Stimulated activated CD8-positive, alpha-beta memory T cell treated with anti-CD3 and anti-CD28 coated beads, Interleukin-15, amount 100 ng/mL, for 4 hours (primary cell): ENCODE results near the gene CAT.

Experiments used
- DNase-seq, 2 donors: peaks; one replicate each; pipeline ENCODE4 v3.0.0-alpha.2; 2020; ENCODE audit warnings: low read depth in 2 of 2

The CAT gene

DNA sequence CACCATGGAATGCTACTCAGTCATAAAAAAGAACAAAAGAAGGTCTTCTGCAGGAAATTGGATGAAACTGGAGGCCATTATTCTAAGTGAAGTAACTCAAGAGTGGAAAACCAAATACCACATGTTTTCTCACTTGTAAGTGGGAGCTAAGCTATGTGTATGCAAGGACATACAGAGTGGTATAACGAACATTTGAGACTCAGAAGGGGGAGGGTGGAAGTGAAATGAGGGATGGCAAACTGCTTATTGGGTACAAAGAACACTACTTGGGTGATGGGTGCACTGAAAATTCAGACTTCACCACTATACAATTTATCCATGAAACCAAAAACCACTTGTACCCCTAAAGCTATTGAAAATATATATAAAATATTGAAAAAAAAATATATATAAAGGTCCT is 13.4 kb upstream of the CAT start:
- no peak for DNase-seq

DNA sequence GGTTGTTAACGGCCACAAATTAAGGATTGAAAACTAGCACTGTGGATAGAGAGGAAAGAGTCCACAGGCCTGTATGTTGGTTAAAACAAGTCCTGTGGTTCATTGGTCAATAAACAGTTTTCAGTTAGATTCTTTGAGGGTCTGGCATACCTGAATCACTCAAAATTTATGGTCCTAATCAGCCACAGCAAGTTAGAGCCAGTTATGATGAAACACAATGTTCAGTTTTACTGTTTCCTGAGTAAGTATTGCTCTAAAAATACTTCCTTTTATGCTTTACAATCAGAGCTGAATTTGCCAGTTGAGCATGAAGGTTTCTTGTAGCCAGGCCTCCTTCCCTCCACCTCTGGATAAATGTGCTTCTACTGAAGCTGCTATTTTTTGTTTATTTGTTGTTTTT is 12.9 kb upstream of the CAT start:
- no peak for DNase-seq

DNA sequence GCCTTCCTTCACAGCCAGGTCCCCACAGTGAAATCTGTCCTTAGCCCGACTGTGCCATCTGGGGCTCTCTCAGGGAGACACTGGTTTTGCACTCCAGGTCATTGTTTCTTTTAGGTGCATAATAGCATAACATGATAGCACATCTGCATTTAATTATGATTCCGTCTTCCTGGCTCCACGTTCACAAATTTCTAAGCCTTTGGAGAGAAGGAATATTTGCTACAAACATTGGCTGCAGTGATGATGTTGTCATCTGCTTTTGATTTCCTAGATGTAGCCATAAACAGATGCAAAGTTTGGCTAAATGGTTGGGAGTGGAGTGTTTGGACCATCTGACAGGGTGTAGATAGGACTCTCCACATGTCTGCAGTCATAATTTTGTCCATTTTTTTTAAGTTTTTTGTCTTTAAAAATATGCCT is 12.0 kb upstream of the CAT start:
- DNase-seq, result no peak

DNA sequence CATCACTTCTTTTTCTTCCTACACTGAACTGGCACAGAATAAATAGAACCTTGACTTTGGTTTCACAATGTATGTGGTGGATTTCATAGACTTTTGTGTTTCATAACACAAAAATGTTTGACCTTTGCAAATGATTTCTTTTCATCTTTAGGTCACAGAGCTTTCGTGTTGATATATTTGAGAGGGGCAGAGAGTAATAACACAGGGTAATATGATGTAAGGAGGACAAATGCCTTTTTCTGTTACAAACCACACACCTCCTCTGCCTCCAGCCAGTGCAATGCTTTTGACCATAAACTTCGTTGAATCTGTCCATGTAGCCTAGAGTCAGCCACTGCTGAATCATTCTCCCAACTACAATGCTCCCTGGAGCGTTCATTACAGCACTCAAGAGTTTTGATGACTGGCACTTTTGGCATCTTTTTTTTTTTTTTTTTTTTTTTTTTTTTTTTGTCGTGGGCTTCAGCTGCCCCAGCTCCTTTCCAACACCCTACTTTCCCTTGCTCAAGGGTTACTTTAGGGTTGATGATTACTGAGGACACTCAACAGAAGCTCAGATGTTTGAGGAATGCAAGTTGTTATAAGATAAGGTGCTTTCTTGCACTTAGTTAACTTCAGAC is 11.4 kb upstream of the CAT start:
- no peak for DNase-seq

DNA sequence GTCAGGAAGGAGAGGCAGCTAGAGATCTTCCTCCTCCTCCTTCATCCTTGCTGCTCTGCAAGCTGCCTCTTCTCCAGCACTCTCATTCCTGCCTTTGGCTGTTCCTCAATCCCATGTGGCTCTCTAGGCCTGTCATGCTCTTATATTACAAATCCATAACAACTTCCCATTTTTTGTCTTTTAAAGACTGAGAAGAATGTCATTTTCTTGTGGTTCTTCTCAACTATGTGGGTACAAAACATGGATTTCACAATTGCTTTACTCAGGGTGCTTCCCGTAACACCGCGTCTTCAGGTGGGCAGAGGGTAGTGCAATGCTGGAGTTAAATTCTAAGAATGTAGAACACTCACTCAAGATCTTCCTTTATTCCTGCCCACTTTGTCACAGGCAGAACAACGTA is 6.8 kb upstream of the CAT start:
- DNase-seq, result no peak

DNA sequence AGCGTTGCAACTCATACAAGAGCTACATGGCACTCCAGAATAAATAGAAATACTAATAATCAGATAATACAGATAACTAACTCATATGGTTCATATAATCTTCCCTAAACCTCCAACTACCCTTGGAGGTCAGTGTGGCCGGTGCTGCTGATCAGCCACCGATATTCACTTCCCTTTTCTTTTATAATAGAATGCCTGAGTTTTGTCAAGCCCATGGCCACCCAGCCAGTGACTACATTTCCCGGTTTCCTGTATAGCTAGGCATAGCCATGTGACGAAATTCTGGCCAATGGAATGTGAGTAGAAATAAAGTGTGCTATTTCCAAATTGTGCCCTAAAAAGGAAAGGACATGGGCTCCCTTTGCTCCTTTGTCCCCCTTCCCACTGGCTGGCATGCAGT is 5.9 kb upstream of the CAT start:
- DNase-seq, result no peak

DNA sequence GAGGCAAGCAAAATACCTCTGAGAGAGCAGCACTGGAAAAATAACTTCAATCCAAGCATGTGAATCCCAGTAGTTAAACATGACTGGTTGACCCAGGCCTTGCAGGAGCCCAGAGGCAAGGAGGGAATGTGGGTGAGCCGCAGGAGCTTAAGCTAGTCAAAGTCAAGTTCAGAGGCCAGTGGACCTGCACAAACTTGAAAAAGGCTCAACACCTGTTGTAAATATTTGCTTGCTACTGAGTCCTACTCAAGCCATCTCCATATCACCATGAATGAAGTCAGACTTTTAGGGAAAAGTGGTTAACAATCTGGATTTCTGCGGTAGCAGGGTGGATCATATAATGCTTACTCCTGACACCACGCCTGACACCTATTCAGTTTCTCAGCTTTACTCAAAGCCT is 4.8 kb upstream of the CAT start:
- no peak for DNase-seq

DNA sequence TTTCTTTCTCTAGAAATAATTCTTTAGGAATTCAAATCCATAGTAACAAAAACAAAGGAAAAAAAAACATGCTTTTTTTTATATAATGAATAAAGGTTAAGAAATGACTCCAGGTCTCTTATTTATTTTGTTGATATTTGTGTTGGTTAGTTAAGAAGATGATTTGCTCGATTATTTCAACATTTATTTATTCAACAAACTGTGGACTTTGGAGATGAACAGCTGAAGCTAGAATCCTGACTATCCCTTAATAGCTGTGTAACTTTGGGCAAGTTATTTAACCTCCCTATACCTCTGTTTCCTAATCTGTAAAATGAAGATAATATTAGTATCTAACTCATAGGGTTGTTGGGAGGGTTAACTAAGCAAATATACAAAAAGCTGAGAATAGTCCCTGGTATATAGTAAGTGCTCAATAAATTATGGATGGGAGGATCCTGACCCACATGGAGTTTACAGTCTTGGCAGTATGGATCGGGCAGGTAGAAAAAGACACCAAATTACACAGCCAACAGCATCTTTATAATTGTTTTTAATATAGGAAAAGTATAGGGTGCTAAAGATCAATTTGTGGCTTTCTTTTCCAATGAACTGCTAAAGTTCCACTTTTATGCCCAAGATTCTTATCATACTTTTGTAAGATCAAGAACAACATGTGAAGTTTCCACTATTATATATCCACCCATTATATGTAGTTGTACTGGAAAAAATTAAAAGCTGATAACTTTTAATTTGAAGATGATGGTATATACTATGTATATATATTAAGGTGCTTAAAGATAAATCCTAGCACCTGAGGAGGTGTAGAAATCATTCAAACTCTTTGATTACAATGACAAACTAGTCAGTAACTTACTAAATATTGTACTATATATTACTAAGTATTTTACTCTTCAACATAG is 1.3 kb upstream of the CAT start:
- no peak for DNase-seq

DNA sequence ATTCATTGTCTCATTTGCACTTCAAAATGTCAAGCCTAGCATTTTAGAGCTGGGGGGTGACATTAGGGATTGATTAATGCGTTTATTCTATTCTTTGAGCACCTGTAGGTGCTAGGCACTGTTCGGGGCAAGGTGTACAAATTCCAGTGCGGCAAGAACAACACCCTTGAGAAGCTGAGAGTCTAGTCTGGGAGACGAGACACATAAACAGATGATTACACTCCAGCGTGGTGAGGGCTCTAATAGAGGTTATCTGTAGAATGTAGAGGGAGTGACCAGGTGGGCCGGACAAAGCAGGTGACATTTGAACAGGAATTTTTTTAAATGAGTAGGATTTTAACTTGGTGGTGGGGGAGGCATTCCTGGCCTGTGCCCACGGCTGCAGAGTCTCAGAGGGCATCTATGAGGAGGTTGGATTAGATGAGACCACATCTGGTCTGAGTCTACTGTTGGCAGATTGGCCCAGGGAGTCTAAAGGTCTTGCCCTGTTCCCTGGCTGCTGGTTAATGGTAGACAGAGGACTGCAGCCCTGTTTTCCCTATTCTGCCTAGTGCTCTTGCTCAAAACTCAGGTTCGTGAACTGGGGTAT is 970 bp downstream of the CAT start:
- DNase-seq, result no peak

DNA sequence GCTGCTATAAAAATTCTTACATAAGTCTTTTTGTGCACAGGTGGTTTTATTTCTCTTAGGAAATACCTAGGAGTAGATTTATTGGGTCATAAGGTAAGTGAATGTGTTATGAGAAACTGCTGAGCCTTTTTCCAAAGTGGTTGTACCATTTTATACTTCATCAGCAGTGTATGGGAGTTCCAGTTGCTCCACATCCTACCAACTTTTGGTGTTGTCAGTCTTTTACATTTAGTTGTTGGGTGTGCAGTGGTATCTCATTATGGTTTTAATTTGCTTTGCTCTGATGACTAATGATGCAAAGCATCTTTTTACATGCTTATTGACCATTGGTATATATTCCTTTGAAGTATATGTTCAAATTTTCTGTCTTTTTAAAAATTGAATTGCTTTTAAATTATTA is 3.1 kb downstream of the CAT start:
- no peak for DNase-seq

DNA sequence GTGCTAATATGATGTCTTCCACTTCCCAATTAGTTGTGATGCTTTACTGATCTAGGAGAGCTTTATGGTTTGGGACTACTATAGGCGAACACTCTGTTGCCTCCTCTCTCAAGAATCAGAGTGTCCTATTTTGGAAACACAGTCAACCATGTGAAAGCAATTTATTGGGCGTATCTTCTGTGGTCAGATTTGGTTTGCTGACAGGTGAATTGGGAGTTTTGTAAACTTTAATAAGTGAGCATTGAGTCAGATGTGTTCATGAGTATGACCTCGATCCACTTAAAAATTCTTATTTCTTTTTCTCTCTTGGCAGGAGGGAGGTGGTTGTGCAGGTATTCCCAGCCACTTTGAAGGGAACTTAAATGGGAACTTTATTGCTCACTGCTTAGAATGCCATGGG is 4.4 kb downstream of the CAT start:
- no peak for DNase-seq

DNA sequence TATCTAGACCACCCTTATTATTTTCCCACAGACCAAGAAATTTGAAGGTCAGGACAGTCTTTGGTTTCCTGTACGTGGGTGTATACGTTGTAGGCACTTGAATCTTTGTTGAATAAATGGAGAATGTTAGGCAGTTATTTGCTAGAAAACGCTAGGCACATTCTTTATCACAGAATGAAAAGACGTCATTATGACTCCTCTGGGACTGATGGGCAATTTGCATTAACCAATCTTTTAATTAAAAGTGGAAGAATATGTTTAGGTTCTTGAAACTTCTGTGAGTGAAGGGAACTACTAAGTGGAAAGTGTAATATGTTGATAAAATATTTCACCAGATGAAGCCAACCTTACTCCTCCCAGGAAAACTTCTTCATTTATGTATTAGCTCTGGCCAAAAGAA is 5.7 kb downstream of the CAT start:
- DNase-seq, result no peak

DNA sequence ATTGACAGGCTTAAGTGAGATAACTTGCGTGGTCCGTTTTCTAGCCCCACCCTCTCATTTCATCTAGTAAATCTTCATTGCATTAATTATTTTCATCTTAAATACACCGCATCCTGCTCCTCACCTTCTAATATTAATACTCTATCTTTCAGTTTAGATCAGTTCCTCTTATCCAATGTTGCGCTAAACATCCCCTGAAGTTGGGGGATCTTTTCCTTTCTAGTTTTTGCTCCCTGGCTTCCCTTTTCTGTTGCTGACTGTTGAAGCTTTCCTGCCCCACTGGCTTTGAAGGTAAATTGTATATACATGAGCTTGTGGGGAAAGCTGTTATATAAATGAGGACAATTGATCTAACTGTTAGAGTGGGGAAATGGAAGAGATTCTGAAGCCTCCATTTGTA is 7.2 kb downstream of the CAT start:
- DNase-seq, result no peak

DNA sequence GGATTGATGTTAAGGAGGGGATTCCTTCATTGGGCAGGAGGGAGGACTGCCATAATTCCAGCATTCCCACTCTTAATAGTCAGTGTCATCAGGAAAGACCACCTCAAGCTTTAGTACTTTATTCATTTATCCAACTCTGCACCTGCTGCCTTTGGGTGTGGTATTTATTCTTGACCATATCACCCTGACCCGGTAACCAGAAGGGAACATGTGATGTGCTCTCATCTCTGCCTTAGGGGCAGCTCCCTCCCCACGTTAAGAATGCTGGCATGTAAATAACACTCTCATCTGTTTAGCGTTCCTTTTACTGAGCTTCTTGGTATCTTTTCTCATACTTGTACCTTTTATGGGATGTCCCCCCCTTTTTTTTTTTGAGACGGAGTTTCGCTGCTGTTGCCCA is 7.7 kb downstream of the CAT start:
- no peak for DNase-seq

DNA sequence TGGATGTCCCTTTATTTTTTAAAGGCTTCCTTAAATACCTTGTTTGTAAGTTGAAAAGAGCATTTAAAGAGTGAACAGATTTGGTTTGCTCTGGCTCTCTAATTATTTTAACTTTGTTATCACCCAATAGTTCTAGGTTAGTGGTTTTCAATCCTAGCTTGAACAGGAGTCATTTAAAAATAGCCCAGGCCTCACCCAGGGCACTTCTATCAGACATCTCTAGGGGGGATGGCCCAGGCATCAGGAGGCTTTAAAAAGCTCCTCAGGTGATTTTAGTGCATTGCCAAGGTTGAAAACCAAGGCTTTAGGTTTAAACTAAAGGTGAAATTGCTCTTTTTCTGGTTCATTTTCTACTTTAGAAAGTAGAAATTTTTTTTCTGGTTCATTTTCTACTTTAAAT is 8.3 kb downstream of the CAT start:
- DNase-seq, result no peak

DNA sequence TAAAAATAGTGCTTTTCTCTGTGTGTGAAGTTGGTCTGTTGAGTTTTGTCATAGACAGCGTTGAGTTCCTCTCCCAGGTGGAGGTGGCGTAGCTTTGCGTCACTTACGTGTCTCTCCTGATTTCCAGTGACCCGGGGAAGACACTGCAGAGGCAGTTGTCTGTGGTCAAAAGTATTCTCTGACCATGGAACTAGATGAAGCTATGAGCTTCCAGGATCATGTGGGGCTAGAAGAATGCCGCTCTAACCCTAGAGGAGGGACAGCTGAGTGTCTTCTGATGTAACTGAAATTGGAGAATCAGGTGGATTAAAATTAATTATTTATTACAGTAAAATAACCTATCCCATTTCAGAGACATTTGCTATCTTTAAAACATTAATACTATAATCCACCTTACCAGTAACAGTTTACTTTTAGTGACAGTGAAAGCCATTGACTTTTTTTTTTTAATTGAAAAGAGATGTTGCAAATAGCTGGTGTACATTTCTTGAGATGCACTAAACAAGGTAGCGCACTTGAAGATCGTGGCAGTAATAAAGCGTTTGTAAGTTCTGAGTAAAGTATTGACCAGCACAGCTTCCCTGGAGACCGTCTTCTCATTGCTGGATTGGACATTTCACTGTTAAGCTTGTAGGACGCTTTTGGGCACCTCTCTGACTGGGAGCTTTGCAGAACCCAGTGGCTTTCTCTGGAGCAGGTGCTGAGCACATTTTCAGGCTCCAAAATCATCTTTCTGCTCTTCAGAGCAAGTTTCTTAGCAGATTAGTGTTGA is 9.7 kb downstream of the CAT start:
- no peak for DNase-seq

DNA sequence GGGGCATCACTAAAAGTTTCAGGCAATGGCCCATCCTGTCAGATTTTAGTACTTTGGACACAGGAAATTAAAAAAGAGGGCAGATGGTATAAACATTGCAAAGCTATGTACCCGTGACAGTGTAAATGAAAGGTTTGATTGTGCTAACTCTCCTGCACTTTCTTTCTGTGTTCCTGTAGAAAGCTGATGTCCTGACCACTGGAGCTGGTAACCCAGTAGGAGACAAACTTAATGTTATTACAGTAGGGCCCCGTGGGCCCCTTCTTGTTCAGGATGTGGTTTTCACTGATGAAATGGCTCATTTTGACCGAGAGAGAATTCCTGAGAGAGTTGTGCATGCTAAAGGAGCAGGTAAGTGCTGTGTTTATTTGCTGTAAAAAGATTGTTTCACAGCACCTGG is 10.3 kb downstream of the CAT start:
- DNase-seq, result no peak

DNA sequence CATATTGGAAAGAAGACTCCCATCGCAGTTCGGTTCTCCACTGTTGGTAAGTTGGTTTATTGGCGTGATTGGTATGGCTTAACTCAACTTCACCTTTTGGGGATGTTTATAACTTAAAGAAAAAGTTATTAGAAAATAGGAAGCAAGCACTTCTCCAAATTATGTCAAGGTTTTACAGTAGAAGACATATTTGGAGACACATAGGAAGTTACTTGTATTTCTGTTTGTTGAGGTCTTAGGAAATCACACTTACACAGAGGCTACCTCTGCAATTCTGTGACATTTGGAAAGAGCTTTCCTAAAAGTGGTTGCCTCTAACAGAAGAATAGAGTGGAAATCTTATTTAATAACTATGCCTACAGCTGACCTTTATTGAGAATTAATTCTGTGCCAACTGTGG is 12.3 kb downstream of the CAT start:
- no peak for DNase-seq

DNA sequence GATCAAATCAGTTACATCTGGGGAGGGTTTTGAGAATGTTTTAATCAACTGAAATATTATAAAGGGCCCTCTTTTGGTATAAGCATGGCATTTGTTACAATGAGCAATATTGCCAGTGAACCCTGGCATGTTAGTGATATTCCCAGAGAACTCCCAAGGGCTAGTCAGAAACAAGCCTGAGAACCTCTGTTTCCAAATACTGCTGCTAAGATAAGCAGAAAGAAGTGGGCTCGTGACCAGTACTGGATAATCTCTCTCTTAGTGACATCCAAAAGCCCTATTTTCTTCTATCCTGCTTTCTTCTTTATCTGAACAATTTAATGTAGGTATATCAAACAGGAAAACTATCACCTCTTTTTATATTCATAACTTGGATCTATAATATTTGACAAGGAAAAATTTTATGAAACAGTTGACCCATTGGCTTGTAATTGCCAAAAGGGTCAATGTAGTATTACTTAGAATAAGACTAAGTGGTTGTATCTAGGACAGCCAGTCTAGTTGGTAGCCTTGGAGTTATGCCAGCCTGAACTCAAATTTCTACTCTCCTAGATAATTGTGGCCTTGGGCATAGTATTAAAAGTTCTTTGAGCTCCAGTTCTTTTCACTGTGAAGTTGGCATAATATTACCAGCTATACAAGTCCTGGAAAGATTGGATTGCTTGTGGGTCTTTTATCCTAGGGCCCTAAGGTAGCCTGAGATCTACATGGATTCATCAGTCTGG is 15.7 kb downstream of the CAT start:
- DNase-seq, result no peak

DNA sequence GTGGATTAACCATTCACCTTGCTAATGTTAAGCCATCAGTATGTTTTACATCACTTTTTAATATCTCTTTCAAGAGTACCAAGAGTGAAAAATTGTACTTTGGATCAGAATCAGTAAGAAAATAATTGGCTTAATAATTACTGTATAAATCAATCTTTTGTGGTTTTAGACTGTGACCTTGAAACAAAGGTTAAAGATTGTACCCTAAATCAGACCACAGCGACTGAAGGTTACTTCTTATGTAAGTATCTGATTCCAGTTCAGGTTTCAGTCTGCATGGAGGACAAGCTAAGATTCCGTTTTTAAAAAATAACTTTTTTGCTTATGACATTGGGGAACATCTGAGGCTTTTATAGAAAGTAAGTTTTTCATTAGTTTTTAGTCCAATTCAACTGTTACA is 18.9 kb downstream of the CAT start:
- DNase-seq, result no peak

DNA sequence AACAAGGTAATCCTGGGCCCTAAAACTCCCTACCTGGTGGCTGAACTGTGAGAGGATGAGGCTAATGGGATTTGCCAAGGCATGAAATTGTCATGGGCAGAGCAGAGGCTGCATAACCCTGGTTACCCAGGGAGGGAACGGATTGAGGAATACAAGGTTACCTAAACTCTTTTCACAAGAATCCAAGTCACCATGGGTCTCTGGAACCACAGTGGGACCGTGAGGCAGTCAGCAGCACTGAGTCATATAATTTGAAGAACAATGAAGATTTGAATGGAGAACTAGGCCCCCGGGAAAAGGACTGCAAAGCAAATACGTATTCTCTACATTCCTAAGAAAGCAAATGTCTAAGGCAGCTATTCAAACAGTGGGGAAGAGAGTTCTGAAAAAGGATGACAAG is 19.8 kb downstream of the CAT start:
- DNase-seq, result no peak
